NCI-H226 (cell line): Measurements from ENCODE around the gene FOXA1.

Source experiments
- DNase-seq: peaks from one replicate; pipeline ENCODE4 v3.0.0-alpha.2; 2015

Gene FOXA1

GRCh38 chr14:37601865-37602264 is 6.8 kb upstream of the FOXA1 start:
- no peak for DNase-seq

DNA sequence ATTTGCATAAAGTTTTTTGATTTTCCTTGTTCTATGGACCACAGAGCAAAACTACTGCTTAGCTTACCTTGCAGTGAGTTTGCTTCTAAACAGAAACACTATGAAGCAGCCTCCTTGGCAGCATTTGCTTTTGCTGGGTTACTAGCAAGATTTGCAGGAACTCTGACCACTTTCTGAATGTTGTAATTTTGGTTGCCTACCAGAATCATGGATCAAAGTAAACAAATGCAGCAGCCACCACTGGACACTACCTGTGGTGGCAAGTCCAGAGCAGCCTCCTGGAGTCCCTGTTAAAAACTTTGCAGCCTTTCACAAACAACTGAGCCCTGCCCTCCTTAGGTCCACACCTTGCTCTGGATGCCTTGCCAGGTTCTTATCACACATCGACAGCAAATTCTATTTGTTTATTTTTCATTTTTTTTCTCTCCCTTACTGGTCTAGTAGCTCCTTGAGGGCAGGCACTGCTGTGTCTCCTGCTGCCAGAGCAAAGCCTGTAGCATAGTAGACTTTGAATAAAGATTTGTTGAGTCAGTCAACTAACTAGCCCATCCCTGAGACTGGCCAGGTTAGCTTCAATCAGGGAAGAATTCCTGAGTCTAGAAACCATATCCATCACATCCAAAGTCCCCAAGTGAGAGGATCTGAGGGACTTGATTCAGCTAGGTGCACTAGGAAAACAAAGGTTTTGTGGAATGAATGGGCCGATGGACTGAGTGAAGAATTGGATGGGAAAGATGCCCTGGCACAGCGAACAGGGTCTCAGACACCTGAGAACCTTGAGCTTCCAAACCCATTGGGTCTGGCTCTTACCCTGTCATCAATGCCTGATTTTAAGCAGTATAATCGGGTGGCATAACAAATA is 6.1 kb upstream of the FOXA1 start:
- no peak for DNase-seq

- no peak for DNase-seq
Observed at GRCh38 chr14:37599507-37600368, 4.7 kb upstream of the FOXA1 start.

- no peak for DNase-seq
Observed at GRCh38 chr14:37598747-37599506, 3.9 kb upstream of the FOXA1 start.

DNA sequence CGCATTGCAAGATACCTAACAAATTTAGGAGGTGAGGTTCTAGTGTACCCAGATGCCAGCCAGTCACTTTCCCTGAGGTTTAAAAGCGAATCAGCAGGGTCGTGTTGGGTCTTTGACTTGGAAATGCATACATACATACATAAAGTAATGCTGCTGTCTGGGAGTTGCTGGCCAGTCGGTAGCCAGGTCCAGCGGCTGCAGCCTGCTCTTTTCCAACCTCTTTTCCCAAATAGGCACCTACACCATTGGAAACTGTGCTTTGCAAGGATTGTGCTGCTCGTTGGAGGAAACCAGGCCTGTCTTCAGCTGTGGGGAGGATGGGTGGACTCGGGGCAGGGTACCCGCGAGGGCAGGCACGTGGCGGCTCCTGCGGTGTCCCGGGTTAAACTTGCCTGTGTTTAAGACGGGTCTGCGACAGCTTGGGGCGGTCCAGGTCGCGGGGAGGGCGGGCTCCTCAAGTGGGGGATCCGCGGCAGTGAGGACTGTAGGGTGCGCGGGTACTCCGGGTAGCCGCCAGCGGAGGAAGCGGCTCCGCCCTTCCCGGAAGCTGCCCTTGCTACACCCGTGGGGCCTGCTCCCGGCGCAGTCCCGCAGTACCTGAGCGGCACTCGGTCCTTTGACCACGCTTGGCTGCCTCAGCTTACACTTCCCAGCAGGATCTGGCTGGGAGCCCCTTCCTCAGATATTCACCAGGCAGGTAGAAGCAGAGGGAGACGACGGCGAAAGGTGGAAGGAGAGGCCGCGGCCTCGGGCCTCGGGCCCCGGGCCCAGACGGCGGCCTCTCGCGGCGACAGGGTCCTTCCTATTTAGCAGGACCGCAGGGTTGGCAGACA is 3.1 kb upstream of the FOXA1 start:
- DNase-seq: no peak

- no peak for DNase-seq
Observed at GRCh38 chr14:37597538-37597913, 2.5 kb upstream of the FOXA1 start.

DNA sequence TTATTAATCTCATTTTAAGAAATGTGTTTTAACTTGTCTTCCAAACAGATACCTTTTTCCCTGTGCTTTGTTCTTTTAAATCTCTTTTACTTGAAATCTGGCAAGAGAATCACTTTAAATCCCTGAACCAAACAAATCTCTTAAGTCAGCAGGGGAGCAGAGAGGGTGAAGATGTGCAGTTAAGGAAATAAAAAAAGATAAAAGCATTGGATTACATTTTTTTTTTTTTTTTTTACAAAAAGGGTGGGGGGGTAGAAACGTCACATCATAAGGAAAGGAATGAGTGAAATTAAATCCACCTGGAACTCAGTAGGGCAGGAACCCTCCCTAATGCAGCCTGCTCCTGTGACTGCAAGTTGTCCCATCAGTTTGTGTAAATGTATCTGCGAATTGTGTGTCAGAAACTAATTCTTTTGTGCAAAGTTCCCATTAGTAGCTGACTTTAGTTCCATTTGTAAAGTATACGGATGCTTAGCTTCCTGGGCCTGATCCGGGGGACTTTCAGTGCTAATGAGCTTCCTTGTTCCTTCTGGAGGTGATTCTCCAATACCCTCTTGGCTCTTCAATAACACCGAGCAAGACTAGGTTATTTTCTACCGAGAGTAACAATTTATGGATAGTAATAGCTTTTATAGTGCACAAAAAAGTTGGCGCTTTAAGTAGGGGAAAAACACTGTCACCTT is 1.9 kb upstream of the FOXA1 start:
- DNase-seq: no peak

DNA sequence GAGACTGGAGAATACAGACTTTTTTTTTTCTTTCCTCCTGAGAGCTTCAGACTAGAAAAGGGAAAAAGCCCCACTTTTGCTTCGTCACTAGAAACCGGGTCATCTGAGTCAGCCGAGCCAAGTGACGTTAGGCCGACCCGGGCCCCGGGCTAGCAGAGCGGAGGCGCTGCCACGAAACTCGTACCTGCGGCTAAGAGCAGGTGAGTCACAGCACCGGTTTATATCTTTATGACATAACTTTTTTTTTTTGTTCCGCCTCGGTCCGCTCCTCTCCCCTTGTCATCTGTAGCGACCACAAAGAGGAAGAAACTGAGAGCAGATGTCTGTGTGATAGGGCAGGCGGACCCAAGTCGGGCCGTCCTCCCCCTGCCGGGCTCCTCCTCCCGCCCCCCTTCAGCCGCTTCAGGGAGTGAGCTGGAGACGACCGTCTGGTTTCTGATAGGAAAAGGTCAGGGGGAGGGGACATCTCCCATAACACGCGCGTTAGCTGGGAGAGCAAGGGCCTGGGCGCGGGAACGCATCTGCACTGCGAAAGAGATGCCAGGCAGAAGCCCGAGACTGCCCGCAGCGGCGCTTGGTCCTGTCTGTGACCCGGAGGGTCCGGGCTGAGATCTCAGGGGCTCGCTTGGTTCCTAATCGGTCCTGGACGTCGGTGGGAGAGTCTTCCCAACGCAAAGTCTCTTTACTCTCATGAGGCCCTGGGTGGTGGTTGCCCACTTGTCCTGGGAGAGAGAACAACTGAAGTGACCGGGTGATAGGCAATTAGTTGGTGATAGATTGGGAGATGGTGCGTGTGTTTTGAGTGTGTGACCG is 966 bp upstream of the FOXA1 start:
- no peak for DNase-seq

DNA sequence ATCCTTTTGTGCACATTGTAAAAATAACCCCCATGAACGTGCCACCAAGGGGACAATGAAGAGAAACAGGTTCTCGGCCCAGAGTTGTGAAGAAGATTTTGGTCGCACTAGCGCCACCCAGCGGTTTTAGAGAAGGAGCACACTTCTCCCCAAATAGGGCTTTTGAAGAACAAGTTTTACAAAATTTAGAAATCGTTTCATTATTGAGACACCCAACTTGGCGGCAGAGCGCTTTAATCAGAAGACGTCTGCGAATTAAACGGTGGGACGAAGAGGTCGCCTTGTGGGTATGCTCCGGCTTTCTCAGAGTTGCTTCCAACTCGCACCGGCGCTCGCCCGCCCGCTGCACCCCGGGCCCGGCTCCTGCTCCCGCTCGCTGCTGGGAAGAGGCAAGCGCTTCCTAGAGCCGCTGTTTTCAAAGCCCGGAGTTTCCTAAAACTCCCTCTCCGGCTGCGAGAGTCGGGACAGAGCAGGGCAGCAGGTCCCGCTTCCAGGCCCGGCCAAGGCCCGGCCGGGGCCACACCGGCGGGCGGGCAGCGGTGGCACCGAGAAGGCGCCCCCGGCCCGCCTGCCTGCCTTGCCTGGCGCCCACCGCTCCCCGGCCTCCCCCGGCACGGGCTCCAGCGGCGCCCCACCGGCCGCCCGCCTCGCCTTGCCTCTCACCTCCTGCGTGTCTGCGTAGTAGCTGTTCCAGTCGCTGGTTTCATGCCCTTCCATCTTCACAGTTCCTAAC is 645 bp downstream of the FOXA1 start:
- peak; percentile 10 for DNase-seq

GRCh38 chr14:37593511-37594237 is 1.4 kb downstream of the FOXA1 start:
- DNase-seq: no peak

DNA sequence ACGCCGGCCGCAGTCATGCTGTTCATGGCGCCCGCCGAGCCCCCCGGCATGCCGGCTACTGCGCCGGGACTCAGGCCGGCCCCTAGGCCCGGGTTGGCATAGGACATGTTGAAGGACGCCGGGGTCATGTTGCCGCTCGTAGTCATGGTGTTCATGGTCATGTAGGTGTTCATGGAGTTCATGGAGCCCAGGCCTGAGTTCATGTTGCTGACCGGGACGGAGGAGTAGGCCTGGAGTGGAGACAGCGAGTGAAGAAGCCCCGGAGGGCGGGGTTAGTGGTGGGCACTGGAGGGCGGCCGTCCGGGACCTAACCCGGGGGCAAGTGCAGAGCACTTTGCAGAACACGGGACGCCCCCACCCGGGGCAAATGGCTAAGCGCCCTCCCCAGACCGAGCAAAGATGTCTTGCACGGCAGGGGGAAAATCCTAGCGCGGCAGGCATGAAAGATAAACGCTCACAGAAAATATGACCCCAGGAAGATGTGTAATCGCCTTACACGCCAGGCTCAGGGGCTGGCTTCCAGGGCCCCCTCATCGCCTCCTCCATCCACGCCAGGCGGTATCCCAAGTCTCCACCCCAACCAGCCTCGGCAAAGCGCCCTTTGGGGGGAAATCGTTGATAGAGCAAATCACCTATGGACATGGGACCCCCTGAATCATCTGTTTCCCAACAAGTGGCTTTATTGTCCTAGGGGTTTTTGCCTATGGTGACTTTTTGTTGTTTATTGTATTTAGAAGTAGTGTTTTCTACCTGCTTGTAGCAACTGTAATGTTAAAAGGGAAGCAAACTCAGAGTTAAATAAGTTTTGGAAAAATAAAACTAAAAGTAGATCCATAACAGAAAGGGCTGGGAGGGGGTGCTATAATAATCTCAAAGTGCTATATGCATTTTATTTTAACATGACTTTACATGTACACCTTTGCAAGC is 2.3 kb downstream of the FOXA1 start:
- DNase-seq: no peak

GRCh38 chr14:37591941-37592481 is 3.0 kb downstream of the FOXA1 start:
- DNase-seq: no peak

GRCh38 chr14:37591311-37591940 is 3.6 kb downstream of the FOXA1 start:
- DNase-seq: no peak

GRCh38 chr14:37590428-37591139 is 4.5 kb downstream of the FOXA1 start:
- DNase-seq: no peak

DNA sequence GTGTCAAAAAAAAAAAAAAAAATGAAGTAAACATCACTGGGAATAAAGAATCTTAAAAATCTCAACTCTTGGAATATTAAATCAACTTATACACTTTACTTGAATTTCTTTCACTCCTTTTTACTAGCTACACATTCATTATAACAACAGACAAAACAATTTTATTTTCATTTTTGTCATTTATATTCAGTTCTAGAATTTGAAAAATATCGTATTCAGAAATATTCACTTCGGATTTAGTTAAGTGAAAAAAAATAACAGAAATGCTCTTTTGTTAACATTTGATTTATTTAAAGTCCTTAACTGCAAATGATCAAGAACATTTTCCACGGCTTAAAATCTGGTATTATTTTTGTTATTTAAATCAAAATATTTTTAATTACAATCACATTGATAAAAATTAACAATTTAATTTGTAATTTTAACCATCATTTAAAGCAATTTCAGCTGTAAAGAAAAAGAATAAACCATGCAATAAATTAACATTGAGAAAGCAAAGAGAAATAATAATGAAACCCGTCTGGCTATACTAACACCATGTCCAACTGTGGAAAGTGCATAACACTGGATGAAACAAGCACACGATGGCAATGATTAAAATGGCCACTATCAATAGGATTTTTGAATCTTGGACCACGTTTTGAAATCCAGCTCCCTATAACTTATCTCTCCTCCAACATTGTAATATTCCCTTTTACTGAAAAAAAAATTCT is 5.2 kb downstream of the FOXA1 start:
- DNase-seq: no peak
